Fibroblast of lung (primary cell): ENCODE results near the gene GNAS.

Experiments
- CTCF ChIP-seq, 2 donors: IDR thresholded peaks in 1 of 2; conservative IDR thresholded peaks in 1 of 2; 1 replicate in 1 of 2; 2 replicates in 1 of 2; pipeline ENCODE4 v1.5.1; 2011 to 2012; ENCODE audit warnings: low read length in 2 of 2, control low read depth in 1 of 2, inconsistent platforms in 1 of 2, low read depth in 1 of 2, mild to moderate bottlenecking in 1 of 2
- EZH2 ChIP-seq: IDR thresholded peaks from 2 replicates; pipeline ENCODE4 v1.5.1; 2012; ENCODE audit warnings: low read length, control low read depth, mild to moderate bottlenecking; ENCODE audit errors: missing control alignments

DNA sequence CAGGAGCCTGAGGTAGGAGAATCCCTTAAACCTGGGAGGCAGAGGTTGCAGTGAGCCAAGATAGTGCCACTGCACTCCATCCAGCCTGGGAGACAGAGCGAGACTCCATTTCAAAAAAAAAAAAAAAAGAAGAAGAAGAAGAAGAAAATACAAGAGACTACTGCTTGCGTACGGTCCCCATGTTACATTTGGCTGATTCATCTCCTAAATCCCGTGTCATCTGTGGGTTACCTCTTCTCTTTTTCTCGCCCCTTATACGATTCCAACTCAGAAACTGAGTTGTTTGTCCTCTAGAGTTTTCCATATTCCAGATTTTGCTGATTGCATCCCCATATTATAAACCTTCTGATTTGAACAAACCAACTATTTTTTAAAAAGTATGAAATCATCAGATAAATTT is 66.1 kb downstream of the GNAS start:
- no peak for TF ChIP-seq CTCF (conservative IDR thresholded peaks at IDR 0.05 in 1 of 2, IDR thresholded peaks at IDR 0.05 in 1 of 2; ENCODE audit: low read depth in 1 of 2, low read length in 2 of 2)
- no peak for TF ChIP-seq EZH2
